H9 (cell line): ENCODE data around the gene ATAD3C. TPM values are rescaled to one million over a fixed set of nuclear protein-coding genes. Genes with fewer than 3 reads are reported as not detected.
A peak's percentile ranks its signal among the peaks of the same experiment; 100 is the strongest.
"Not testable (repeated sequence)": the region's sequence is repeated elsewhere in the genome, so short reads cannot be mapped to it uniquely, and the experiment has no call there.

Experiments
- DNase-seq: peaks from one replicate; pipeline ENCODE4 v3.0.0-alpha.2; 2017
- H2AFZ ChIP-seq: one replicate; pipeline ENCODE4 v1.6.1; 2013; ENCODE audit warnings: mild to moderate bottlenecking, low read length, control low read depth, moderate library complexity
- H2AK5ac ChIP-seq: 2 replicates; pipeline ENCODE4 v1.6.1; 2013; ENCODE audit warnings: low read length, control low read depth, mixed read lengths; ENCODE audit not compliant: insufficient read length
- H2BK120ac ChIP-seq: one replicate; pipeline ENCODE4 v1.6.1; 2013; ENCODE audit warnings: low read depth, mild to moderate bottlenecking, low read length, control low read depth, inconsistent platforms; ENCODE audit not compliant: poor library complexity, severe bottlenecking
- H2BK12ac ChIP-seq: 2 replicates; pipeline ENCODE4 v1.6.1; 2013; ENCODE audit warnings: low read length, control low read depth, mixed read lengths, low read depth; ENCODE audit not compliant: insufficient read length
- H2BK15ac ChIP-seq: 2 replicates; pipeline ENCODE4 v1.6.1; 2013; ENCODE audit warnings: low read depth, low read length, control low read depth
- H2BK20ac ChIP-seq: one replicate; pipeline ENCODE4 v1.6.1; 2013; ENCODE audit warnings: low read depth, mild to moderate bottlenecking, low read length, control low read depth, inconsistent platforms; ENCODE audit not compliant: poor library complexity, severe bottlenecking
- H2BK5ac ChIP-seq: 2 replicates; pipeline ENCODE4 v1.6.1; 2013; ENCODE audit warnings: low read length, control low read depth, mixed read lengths; ENCODE audit not compliant: insufficient read length
- H3K14ac ChIP-seq: 2 replicates; pipeline ENCODE4 v1.6.1; 2013; ENCODE audit warnings: low read length, control low read depth; ENCODE audit not compliant: insufficient read depth
- H3K18ac ChIP-seq: 2 replicates; pipeline ENCODE4 v1.6.1; 2013; ENCODE audit warnings: low read depth, mild to moderate bottlenecking, mixed read lengths, low read length, control low read depth; ENCODE audit not compliant: insufficient read length
- H3K23ac ChIP-seq: 2 replicates; pipeline ENCODE4 v1.6.1; 2013; ENCODE audit warnings: low read length, control low read depth, mixed read lengths, low read depth; ENCODE audit not compliant: insufficient read length
- H3K23me2 ChIP-seq: 2 replicates; pipeline ENCODE4 v1.6.1; 2013; ENCODE audit warnings: low read depth, mild to moderate bottlenecking, mixed read lengths, low read length, control low read depth; ENCODE audit not compliant: insufficient read length, poor library complexity, severe bottlenecking
- H3K27ac ChIP-seq: 2 replicates; pipeline ENCODE4 v1.5.1; 2013; ENCODE audit warnings: low read length, control low read depth, mixed read lengths, low read depth; ENCODE audit not compliant: insufficient read length
- H3K27me3 ChIP-seq: 2 replicates; pipeline ENCODE4 v1.6.1; 2013; ENCODE audit warnings: low read length, control low read depth, inconsistent platforms; ENCODE audit not compliant: insufficient read depth
- H3K4ac ChIP-seq: 2 replicates; pipeline ENCODE4 v1.6.1; 2013; ENCODE audit warnings: low read depth, mild to moderate bottlenecking, control low read depth, inconsistent platforms, low read length, moderate library complexity
- H3K4me1 ChIP-seq: 2 replicates; pipeline ENCODE4 v1.6.1; 2013; ENCODE audit warnings: low read length, control low read depth, inconsistent platforms; ENCODE audit not compliant: insufficient read depth
- H3K4me2 ChIP-seq: 2 replicates; pipeline ENCODE4 v1.6.1; 2013; ENCODE audit warnings: low read length, control low read depth, mixed read lengths; ENCODE audit not compliant: insufficient read length, insufficient read depth
- H3K56ac ChIP-seq: 2 replicates; pipeline ENCODE4 v1.6.1; 2013; ENCODE audit warnings: low read depth, mild to moderate bottlenecking, mixed read lengths, low read length, control low read depth; ENCODE audit not compliant: insufficient read length
- H3K79me1 ChIP-seq: 2 replicates; pipeline ENCODE4 v1.6.1; 2013; ENCODE audit warnings: low read depth, mild to moderate bottlenecking, moderate library complexity, low read length, control low read depth, inconsistent platforms; ENCODE audit not compliant: insufficient read depth, poor library complexity, severe bottlenecking
- H3K79me2 ChIP-seq: 2 replicates; pipeline ENCODE4 v1.6.1; 2013; ENCODE audit warnings: low read length, control low read depth, inconsistent platforms; ENCODE audit not compliant: insufficient read depth
- H3K9ac ChIP-seq: 2 replicates; pipeline ENCODE4 v1.6.1; 2013; ENCODE audit warnings: low read length, control low read depth, mixed read lengths; ENCODE audit not compliant: insufficient read length; ENCODE audit errors: extremely low read depth
- H3K9me3 ChIP-seq: one replicate; pipeline ENCODE4 v1.6.1; 2013; ENCODE audit warnings: low read depth, low read length, inconsistent platforms; ENCODE audit not compliant: control insufficient read depth
- H3T11ph ChIP-seq: one replicate; pipeline ENCODE4 v1.6.1; 2013; ENCODE audit warnings: mild to moderate bottlenecking, low read length, control low read depth, inconsistent platforms
- H4K20me1 ChIP-seq: one replicate; pipeline ENCODE4 v1.6.1; 2013; ENCODE audit not compliant: control insufficient read depth, insufficient read length, insufficient read depth
- H4K5ac ChIP-seq: 2 replicates; pipeline ENCODE4 v1.6.1; 2013; ENCODE audit warnings: low read depth, mild to moderate bottlenecking, mixed read lengths, low read length, control low read depth; ENCODE audit not compliant: insufficient read length
- H4K8ac ChIP-seq: replicated peaks from 2 replicates; pipeline ENCODE4 v1.6.1; 2013; ENCODE audit warnings: low read length, control low read depth, mixed read lengths, low read depth; ENCODE audit not compliant: insufficient read length
- H4K91ac ChIP-seq: 2 replicates; pipeline ENCODE4 v1.6.1; 2013; ENCODE audit warnings: low read depth, mild to moderate bottlenecking, moderate library complexity, mixed read lengths, low read length, control low read depth; ENCODE audit not compliant: insufficient read length
- H3K27ac Mint-ChIP-seq, 3 experiments: 2 replicates in 2 of 3; 3 replicates in 1 of 3; pipeline ENCODE4 v1.8.0; 2020 to 2021; ENCODE audit warnings: mixed read lengths in 3 of 3, mild to moderate bottlenecking in 1 of 3, moderate library complexity in 1 of 3
- H3K27me3 Mint-ChIP-seq: 2 replicates; pipeline ENCODE4 v1.8.0; 2021; ENCODE audit warnings: low read depth, mild to moderate bottlenecking, moderate library complexity, mixed read lengths
- H3K36me3 Mint-ChIP-seq, 3 experiments: 2 replicates in 2 of 3; 3 replicates in 1 of 3; pipeline ENCODE4 v1.8.0; 2020 to 2021; ENCODE audit warnings: low read depth in 3 of 3, mixed read lengths in 3 of 3; ENCODE audit not compliant: insufficient read depth in 1 of 3
- H3K4me1 Mint-ChIP-seq, 2 experiments: 2 replicates each; pipeline ENCODE4 v1.8.0; 2020; ENCODE audit warnings: mixed read lengths in 2 of 2
- H3K4me3 Mint-ChIP-seq, 2 experiments: 2 replicates in 1 of 2; 3 replicates in 1 of 2; pipeline ENCODE4 v1.8.0; 2020 to 2021; ENCODE audit warnings: mild to moderate bottlenecking in 2 of 2, mixed read lengths in 2 of 2, moderate library complexity in 1 of 2
- H3K9me3 Mint-ChIP-seq, 2 experiments: 2 replicates in 1 of 2; 3 replicates in 1 of 2; pipeline ENCODE4 v1.8.0; 2020; ENCODE audit warnings: mild to moderate bottlenecking in 2 of 2, mixed read lengths in 2 of 2, moderate library complexity in 1 of 2
- WGBS: extraction: QIAGEN DNeasy Blood & Tissue Kit; methylation state at CpG from one replicate; pipeline ENCODE4 v1.1.7; 2013; ENCODE audit warnings: missing lambda C conversion rate, low lambda C conversion rate, mixed read lengths; ENCODE audit not compliant: insufficient read length; ENCODE audit errors: extremely low coverage; 5-methylcytosine and 5-hydroxymethylcytosine counted together
- total RNA-seq: library from RNA; stranded (reverse); gene quantifications from 2 replicates; pipeline ENCODE4 v1.2.1, GENCODE V29; 2021
- TF ChIP-seq, protein P1 (sequence below): fragments of 200-600 bp; sonication (generic); conservative IDR thresholded peaks from 3 replicates; pipeline ENCODE4 v1.8.0; 2021; ENCODE audit warnings: antibody characterized with exemption, mild to moderate bottlenecking

The ATAD3C gene
- total RNA-seq, 1 experiment from 2014 or later: 7.7 TPM

DNA sequence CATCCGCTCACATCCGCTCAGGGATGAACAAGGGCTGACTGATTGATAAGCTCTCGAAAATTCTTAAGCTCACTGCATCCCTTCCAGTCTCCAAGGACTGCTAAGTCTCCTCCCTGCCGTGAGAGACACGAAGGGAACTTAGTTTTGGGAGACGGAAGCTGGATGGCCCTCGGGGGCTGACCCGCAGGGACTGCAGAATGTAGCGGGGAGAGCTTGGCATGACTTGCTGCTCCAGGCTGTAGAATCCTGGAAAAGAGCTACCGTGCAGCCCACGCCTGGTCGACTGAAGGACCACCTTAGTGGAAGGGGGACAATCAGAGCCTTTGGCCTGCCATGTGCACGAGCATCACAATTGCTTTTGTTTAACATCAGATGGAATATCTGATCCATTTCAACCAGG is 33.7 kb upstream of the ATAD3C start:
- no peak overlapping the region for H4K8ac ChIP-seq
- Mint-ChIP-seq H3K27me3 (peaks cover 2% of the 10 kb centered on the region), H3K4me1 (peaks cover 36 to 37% of the 10 kb centered on the region in 2 experiments), H3K9me3 (peaks cover 6 to 14% of the 10 kb centered on the region in 2 experiments; a peak in 4 of 5 replicates), H3K27ac (peak overlapping the region in 1 of 3 experiments; percentile 52; a peak in 2 of 7 replicates), H3K4me3 (no peak overlapping the region), H3K36me3 (peaks cover 7 to 18% (median 15%) of the 10 kb centered on the region in 3 experiments)
- no peak overlapping the region for H2BK5ac ChIP-seq
- H3K18ac ChIP-seq: no peak overlapping the region
- no peaks in the 10 kb centered on the region for H4K20me1 ChIP-seq
- H3K56ac ChIP-seq: no peak overlapping the region
- H3K23me2 ChIP-seq: no peaks in the 10 kb centered on the region
- H3K4me1 ChIP-seq: no peaks in the 10 kb centered on the region
- no peak overlapping the region for H3T11ph ChIP-seq
- no peak overlapping the region for H3K9ac ChIP-seq
- no peak for DNase-seq
- no peak overlapping the region for H2BK12ac ChIP-seq
- H2BK20ac ChIP-seq: no peak overlapping the region
- TF ChIP-seq, protein P1, sequence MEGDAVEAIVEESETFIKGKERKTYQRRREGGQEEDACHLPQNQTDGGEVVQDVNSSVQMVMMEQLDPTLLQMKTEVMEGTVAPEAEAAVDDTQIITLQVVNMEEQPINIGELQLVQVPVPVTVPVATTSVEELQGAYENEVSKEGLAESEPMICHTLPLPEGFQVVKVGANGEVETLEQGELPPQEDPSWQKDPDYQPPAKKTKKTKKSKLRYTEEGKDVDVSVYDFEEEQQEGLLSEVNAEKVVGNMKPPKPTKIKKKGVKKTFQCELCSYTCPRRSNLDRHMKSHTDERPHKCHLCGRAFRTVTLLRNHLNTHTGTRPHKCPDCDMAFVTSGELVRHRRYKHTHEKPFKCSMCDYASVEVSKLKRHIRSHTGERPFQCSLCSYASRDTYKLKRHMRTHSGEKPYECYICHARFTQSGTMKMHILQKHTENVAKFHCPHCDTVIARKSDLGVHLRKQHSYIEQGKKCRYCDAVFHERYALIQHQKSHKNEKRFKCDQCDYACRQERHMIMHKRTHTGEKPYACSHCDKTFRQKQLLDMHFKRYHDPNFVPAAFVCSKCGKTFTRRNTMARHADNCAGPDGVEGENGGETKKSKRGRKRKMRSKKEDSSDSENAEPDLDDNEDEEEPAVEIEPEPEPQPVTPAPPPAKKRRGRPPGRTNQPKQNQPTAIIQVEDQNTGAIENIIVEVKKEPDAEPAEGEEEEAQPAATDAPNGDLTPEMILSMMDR: no peak
- no peak overlapping the region for H2BK15ac ChIP-seq
- no peak overlapping the region for H3K4me2 ChIP-seq
- H3K23ac ChIP-seq: no peak overlapping the region
- no peaks in the 10 kb centered on the region for H3K27me3 ChIP-seq
- H3K79me2 ChIP-seq: no peaks in the 10 kb centered on the region
- no CpG with 5 or more reads among the region's 13 CpGs for WGBS
- H4K5ac ChIP-seq: no peak overlapping the region
- H4K91ac ChIP-seq: no peak overlapping the region
- H3K14ac ChIP-seq: no peak overlapping the region
- no peak overlapping the region for H2AFZ ChIP-seq
- H3K27ac ChIP-seq: no peak overlapping the region
- no peak overlapping the region for H2BK120ac ChIP-seq
- no peak overlapping the region for H3K4ac ChIP-seq
- H2AK5ac ChIP-seq: no peak overlapping the region
- no peaks in the 10 kb centered on the region for H3K79me1 ChIP-seq
- no peaks in the 10 kb centered on the region for H3K9me3 ChIP-seq

DNA sequence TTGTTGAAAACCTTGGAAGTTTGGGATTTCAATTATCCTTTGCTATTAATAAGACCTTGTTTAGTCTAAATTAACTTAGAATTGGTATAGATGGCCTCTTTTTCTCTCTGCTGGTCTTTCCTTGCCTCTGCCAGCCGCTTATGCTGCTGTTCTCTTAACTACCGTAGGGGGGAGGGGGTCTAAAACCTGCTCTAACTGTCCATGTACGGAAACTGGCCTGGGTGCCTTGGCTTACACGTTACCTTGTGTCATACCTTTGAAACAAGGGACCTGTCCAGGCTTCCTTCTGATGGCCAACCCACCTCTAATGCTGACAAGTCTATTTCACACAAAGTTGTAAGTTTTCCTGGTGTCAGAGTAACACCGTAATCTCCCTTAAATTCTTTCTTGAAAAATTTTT is 32.1 kb upstream of the ATAD3C start:
- not testable (repeated sequence) for H3K9ac ChIP-seq, H4K5ac ChIP-seq, H3K9me3 Mint-ChIP-seq, H3K27ac ChIP-seq, H3T11ph ChIP-seq, H3K9me3 ChIP-seq, H3K36me3 Mint-ChIP-seq, H2BK20ac ChIP-seq, H3K18ac ChIP-seq, H3K14ac ChIP-seq, H3K4me3 Mint-ChIP-seq, DNase-seq, H3K4me1 ChIP-seq, H4K91ac ChIP-seq, H2BK12ac ChIP-seq, H4K20me1 ChIP-seq, H3K79me2 ChIP-seq, H4K8ac ChIP-seq, H3K56ac ChIP-seq, H2BK5ac ChIP-seq, H2AK5ac ChIP-seq, H3K27me3 ChIP-seq, H3K23me2 ChIP-seq, H3K27me3 Mint-ChIP-seq, H2BK120ac ChIP-seq, H3K79me1 ChIP-seq, H2AFZ ChIP-seq, H2BK15ac ChIP-seq, H3K4ac ChIP-seq, H3K23ac ChIP-seq, H3K4me2 ChIP-seq
- H3K4me1 Mint-ChIP-seq: peaks cover 37 to 41% of the 10 kb centered on the region in 2 experiments
- no CpG with 5 or more reads among the region's 5 CpGs for WGBS
- H3K27ac Mint-ChIP-seq: peak overlapping the region in 1 of 3 experiments; percentile 45; a peak in 2 of 7 replicates
